Activated CD4-positive, alpha-beta T cell treated with anti-CD3 and anti-CD28 coated beads, Interleukin-2, amount 50 U/mL, for 4 hours (primary cell): ENCODE measurements around the gene GAREM1.
"Not testable (repeated sequence)": the region's sequence is repeated elsewhere in the genome, so short reads cannot be mapped to it uniquely, and the experiment has no call there.

Experiments used
- DNase-seq, 2 experiments: peaks; one replicate each; pipeline ENCODE4 v3.0.0-alpha.2; 2020

GAREM1 gene

DNA sequence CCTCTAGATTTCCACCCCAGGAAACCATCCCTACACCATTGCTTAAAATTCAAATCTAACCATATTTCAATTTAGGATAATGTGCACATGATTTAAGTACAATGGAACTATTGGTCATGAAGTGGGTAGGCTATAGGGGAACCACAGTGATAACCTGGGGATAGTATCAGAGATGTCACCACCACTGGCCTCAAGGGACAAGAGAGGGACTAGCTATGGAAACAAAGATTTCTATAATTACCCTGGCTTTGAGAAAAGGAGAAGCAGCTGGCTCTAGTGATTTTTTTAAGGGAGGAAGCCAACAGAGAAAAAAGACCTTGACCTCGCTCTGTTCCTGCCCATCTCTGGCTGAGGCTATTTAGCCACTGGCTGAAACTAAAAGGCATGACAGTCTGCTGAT, 148.9 kb downstream of the GAREM1 start:
- no peak for DNase-seq

DNA sequence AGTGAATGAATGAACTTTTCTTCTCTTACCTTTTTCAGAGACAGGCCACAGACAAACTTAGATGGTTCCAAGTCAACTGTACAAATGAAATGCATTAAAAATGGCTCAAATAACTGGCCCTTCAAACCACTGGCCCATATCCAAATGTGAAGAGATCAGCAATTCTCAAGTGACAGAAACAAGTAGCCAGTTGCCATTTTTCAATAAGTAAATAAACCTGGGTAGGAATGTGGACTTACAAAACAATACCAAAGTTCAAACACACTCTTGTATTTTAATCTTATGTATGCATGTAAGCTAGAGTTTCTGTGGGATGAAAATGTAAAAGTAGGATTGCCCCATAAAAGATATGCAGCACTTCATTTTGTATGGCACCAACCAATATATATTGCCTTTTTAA, 151.6 kb downstream of the GAREM1 start:
- no peak for DNase-seq

DNA sequence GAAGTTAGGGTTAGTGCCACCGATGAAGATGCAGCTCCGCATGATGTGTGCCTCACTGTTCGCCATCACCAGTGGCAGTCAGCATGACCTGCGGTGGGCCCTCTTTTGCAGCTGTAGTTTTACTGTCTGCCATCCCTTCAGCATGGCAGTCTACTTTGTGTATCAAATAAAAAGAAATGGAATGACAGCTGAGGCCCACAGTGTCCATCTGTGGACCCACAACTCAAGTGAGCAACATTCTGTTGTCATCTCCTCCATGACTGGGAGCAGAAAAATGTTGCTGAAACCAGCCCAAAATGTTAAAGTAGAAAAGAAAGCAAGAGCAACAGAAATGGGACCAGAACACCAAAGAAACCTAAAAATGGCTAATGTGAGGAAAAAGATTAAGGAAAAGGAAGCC, 152.1 kb downstream of the GAREM1 start:
- DNase-seq, result no peak

DNA sequence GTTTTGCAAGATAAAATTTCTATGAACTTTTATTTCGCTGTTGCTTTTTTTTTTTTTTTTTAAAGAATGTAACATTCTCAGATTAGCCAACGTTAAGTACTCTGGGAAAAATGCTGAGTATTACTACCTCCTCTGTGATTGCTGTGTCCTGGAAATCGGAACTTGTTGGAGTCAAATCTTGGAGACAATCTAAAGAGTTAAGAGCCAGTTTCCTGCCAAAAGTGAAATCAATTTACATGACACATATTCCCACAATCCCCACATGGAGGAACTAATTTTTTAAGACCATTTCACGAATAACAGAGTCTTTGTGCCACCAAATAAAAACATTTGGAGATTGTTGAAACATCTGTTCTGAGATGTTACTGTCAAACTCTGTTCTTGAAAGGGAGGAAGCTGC, 153.0 kb downstream of the GAREM1 start:
- no peak for DNase-seq

DNA sequence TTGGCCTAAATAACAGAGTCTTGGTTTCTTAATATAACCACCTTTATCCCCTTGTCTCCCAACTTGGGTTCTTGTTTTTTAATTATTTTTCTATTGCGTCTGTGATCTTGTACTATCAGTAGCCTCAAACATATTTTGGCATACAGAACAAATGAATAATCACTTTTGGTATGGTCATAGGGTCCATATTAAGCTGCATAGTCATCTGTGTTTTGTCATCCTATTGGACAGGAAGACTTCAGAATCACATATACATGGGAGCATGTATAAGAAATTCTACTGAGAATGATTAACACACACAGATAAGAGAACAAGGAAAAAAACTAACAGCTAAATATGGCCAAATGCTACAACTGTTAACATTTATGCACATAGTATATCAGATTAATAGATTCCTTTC, 154.8 kb downstream of the GAREM1 start:
- DNase-seq, result no peak

DNA sequence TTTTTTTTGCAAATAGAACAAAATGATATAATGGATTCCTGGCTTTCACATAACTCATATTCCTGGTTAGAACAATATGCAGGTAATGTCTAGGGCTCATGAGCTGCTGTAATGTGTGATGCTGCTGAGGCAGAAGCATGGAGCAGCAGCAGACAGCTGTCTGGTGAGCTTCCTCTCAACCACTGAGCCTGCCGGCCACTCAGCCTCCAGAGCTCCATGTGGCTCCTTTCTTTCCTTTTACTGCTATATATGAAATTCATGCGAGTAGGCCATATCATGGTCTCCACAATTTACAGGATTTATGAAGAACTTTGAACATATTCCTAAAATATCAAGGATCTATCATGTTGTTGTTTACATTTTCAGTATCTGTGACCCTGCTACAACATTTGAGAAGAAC, 159.9 kb downstream of the GAREM1 start:
- DNase-seq, result no peak

DNA sequence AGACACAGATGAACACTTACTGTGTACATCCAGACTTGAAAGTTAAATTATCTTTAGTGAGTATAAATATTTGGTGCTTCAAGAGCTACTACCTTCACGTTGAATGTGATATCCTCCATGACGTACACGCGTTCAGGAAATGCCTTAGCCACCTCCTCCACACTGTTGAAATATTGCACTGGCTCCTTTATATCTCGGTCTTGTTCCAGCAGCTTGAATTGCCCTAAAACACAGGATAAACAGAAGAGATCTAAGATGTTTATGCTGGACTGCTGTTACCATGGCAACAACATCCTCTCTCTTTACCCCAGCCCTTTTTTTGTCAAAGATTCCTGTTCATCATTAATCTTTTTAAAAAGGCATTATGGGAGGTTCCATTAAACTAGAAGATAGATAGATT, 160.6 kb downstream of the GAREM1 start:
- DNase-seq, result no peak

DNA sequence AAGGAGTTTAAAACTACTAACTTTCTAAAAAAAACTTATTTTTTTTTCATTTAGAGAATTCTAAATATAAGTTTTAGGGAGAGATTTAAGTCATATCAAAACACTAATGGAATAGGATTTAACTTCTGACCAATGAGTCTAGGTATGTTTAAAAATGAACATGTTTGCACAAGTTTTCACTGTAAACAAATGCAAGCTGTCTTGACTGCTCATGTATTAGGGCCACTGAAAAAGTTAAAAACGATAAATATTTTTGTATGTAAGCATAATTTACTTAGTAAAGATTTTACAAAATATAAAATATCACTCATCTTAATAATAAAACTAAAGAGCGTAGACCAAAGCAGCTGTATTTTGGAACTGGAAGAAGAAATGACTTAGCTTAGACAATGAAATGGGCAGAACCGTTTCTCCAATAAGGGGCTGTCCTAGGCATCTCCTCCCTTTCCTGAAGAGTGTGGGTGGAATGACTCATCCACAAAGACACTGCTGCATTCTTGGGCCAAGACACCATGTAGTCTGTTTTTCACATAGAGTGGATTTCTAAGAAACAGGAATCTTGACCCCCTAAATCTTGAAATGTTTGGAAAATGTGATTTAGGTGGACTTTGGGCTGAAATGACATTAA, 162.1 kb downstream of the GAREM1 start:
- DNase-seq, result no peak

DNA sequence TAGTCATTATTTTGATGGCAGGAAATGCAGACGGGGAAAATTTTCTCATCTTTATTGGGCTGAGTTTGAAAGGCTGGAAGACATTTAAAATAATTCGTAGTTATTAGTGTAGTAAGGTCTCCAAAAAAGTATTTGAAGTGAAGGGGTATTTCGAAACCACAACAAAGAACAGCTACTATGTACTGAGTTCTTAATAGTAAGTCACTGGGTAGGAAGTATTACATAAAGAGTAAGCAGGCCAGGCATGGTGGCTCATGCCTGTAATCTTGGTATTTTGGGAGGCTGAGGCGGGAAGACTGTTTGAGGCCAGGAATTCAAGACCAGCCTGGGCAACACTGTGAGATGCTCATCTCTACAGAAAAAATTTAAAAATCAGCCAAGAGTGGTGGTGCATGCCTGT, 167.3 kb downstream of the GAREM1 start:
- DNase-seq, result no peak

DNA sequence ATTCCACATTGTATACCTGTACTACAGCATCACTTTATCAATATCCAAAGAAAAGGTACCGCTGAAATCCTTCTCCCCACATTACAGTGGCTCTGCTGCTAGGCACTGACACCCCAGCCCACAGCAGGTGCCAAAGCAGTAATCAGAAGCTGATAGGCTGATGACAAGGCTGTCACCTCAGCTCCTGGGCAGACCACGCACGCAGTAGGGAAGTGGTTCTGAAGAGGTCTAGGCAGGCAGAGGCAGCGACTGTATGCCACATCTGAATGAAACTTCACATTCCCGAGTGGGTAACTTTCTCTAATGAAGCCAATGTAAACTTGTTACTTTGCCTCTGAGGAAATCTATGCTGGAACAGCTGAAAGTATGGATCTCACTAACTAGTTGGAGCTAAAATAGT, 167.9 kb downstream of the GAREM1 start:
- DNase-seq, result no peak

DNA sequence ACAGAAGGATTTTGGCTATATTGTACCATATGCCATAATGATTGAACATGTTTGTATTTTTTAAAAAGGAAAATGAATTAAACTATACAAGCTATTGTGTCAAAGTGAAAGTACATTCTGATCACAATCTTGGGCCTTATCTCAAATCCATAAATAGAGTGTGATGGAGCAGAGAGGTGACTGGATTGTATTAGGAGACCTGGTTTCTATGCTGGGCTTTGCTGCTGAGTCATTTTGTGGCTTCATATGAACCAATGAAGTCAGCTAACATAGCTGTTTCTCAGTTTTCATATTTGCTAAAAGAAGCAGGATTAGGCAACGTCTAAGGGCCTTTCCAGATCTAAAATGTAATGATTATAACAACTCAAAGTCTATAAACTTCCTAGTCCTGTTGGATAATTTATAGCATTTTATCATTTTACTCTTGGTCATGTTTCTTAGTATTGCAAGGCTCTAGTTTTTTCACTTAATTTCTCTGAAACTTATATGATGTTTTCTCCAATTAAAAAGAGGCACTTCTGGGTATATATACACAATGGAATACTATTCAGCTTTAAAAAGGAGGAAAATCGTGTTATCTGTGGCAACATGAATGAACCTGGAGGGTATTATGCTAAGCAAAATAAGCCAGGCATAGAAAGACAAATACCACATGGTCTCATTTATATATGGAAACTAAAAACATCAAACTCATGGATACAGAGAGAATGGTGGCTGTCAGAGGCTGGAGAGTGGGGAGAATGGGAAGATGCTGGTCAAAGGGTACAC, 168.5 kb downstream of the GAREM1 start:
- no peak for DNase-seq

DNA sequence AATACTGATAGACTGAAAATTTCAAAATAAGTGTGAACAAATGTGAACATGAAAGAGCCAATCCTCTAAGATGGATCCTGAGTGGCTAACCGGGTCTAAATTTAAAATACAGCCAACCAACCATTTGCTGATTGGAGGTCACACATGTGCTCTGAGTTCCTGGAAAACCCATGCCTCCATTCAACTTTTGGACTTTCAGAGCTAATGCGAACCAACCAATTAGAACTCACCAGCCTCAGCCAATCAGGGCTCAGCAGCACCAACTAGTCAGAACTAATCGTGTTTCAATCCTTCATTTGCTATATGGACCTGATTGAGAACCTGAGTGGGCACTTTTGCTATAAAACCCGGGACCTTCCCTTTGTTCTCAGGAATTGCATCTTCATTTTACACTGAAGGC, 169.3 kb downstream of the GAREM1 start:
- no peak for DNase-seq

DNA sequence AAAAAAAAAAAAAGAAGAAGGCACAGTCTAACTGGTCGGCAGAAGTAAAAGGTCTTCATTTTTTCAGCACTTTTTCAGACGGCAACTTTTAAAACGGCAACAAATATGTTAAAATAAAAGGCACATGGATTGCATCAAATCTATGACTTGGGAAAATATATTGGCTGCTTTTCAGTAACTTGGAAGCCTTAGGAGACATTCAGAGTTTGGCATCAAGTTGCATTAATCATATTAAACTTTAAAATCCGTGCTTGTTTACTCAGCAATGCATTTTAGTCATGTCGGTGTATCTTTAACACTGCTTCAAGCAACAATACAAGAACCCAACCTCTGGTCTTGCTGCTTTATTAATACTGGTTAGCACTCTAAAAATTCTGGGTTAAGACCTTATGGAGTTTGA, 169.8 kb downstream of the GAREM1 start:
- DNase-seq, result no peak

DNA sequence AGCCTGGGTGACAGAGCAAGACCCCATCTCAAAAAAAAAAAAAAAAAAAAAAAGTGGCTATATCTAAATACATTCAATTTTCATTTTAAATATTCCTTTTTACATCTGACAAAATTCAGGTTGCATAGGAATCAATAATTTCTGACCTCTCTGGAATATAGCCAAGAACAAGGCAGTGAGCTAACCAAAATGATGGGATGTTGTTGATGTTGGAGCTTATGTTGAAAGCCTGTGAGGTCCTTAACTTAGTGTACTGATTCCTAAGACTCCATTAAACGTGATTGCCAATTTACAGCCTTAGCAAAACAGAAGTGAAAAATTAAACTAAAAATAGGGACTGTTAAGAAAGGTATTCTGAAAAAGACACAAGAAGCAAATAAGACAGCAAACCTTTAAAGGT, 171.2 kb downstream of the GAREM1 start:
- no peak for DNase-seq

DNA sequence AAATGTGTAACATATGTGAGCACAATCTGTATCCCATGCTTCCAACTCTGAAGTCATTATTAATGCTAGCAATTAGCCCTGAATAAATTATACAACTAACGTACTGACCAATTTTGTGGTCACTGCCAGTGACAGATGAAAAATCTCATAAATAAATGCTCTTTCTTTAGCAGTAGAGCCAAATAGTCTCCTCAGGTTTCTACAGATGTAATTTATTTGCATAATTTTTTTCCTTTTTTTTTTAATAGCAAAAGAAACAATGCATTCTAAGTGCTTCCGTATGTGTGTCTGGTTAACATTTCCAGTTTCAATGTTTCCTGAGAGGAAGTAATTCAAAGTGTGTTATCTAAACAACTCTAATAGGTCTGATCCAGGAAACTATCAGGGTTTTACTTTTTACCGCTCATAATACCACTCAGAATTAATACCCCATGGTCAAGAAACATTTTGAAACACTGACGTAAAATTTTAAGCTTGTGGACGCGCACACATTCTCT, 172.5 kb downstream of the GAREM1 start:
- DNase-seq, result no peak

DNA sequence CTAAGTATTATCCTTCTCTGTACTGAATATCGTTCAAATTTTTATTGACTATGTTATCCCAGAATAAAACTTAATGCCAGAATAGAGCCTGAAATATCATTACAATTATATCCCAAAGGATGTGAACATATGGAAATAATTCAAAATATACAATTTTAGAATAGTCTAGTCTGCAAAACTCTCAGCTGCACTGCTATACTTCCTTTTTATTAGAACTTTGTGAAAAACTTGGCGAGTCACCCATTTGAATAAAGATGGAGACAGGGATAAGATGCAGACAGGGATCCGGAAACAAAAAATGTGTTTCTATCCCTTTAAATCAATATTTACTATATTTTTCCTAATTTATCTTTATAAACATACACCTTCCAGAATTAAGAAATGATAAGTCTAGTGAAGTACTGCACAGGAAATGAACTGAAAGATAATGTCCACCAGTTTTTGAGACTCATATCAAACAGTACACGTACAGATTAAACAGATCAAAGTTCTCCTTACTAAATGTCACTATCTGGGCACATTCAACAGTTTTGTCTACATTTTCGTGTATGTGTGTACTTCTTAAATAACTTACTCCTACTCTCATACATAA, 173.0 kb downstream of the GAREM1 start:
- DNase-seq, result no peak

DNA sequence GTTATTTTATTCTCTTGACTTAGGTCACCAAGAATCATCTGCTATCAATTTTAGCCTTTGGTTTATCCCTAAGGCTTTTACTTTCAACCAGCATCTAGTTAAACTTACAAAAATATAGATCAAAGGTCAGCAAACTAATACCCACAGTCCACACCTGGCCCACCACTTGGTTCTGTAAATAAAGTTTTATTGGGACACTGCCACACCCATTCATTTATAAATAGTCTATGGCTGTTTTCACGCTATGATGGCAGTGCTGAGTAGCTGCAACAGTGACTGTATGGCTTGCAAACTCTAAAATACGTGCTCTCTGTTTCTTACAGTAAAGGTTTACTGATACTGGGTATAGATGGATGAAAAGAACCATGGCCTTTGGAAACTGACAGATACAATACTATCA, 173.8 kb downstream of the GAREM1 start:
- no peak for DNase-seq

DNA sequence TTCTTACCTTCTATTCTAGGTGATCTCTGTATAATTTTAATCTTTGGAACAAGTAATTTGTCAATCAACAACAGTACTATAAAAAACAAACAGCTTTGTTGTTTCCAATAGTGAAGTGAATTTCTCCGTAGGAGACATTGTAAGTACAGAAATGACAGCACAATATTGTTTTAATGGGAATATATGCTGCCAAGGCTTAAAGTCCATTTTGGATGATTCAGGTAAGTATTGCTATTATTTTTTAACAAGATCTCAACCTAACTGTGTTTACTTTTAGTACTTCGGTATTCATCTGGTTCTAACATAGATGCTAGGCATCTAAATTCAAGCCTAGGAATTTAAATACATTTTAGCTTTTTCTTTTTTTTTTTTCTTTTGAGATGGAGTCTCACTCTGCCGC, 175.1 kb downstream of the GAREM1 start:
- no peak for DNase-seq

DNA sequence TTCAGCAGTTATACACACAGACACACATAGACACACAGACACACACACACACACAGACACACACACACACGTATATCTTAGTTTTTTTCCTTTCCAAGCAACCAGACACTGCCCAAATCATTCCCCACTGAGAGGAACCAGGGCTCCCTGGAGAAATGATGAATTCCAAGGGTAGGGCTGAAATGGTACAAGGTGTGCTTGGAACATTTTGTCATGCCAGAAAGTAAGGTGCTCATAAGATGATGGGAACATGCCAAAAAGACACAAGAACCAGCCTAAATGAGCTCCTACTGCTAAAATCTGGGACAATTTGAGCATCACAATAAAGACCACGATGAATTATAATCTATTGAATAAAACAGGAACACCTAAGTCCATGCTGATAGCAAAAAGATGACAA, 177.6 kb downstream of the GAREM1 start:
- no peak for DNase-seq

DNA sequence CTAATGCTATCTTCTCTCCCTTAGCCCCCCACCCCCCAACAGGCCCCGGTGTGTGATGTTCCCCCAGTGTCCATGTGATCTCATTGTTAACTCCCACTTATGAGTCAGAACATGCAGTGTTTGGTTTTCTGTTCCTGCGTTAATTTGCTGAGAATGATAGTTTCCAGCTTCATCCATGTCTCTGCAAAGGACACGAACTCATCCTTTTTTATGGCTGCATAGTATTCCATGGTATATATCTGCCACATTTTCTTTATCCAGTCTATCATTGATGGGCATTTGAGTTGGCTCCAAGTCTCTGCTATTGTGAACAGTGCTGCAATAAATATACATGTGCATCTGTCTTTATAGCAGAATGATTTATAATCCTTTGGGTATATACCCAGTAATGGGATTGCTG, 179.1 kb downstream of the GAREM1 start:
- DNase-seq, result not testable (repeated sequence)

DNA sequence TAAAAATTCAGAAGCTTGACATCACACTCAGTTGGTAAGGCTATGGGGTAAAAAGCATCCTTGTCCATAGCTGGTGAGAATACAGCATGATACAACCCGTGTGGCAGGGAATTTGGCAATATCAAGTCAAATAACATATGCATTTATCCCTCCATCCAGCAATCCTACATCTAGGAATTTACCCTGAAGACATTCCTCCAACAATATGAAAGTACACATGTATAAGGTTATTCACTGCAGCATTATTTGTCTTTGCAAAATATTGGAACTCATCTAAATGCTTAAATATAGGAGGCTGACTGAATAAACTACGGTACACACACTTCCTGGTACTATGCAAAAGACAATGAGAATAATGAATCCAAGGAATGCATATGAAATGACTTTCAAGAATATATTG, 179.9 kb downstream of the GAREM1 start:
- DNase-seq, result no peak

DNA sequence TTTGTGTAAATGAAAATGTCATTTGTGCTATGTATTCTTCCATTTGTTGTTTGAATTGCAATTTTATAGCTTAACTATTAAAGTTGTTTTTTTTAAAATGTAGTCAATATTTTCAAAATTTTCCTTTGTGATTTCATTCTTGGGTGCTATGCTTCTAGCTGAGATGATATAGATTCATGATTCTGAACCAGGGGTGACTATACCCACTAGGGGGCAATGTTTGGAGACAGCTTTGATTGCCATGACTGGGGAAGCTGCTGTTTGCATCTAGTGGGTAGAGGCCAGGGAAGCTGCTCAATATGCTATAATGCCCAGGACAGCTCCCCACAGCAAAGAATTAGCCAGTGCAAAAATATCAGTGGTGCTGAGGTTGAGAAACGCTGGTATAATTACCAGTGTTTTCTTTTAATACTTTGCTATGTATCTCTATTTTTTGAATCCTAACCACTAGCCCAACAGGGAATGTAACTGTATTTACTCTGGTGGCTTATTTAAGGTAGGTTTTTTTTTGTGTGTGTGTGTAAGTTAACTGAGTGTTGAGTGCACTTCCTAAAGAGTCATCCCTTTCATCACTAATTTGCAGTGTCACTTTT, 181.1 kb downstream of the GAREM1 start:
- no peak for DNase-seq

DNA sequence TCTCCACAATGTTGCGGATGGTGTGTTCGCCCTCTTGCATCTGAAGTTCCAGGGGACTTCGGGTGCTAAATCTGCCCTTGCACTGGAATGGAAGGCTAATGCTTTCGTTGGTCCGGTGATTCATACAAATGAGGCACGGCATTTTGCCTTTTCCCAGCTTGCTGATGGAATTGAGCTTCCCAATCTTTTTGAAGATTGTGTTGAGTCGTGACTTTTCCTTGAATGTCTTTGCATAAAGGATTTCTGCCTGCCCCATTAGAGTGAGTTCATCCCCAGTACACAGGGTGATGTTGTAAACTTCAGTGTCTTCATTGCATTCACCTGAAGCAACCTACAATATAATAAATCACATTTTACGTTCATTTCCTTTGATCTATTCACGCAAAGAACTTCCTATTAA, 182.8 kb downstream of the GAREM1 start:
- no peak for DNase-seq

DNA sequence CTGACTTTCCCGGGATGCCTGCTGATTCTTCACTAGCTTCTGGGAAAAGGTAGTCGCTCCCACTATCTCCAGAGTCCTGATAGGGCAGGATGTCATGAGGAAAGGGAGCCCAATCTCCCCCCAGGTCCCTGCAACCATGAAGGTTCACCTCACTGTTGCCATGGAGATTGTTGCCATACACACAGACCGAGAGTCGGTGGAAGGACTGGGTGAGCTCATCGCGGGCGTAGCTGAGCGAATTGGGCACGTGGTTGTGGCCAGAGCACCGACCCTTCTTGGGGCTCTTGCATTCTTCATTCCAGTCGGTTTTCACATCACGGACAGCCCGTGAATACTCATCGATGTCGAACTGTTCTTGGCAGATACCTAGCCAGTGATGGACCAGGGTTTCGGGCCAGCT, 183.4 kb downstream of the GAREM1 start:
- no peak for DNase-seq
